GM23248 (cell line): ENCODE measurements around the gene GNB4. TPM values are rescaled to one million over a fixed set of nuclear protein-coding genes. Genes with fewer than 3 reads are reported as not detected.

Experiments
- DNase-seq: peaks from one replicate; pipeline ENCODE4 v3.0.0-alpha.2; 2015
- H2AFZ ChIP-seq: fragments of 200-600 bp; sonication (generic); 2 replicates; pipeline ENCODE4 v1.6.1; 2016; ENCODE audit warnings: antibody characterized with exemption
- H3F3A ChIP-seq: fragments of 200-600 bp; sonication (generic); 2 replicates; pipeline ENCODE4 v1.6.1; 2016; ENCODE audit warnings: mild to moderate bottlenecking, antibody characterized with exemption, mixed run types; ENCODE audit not compliant: insufficient read depth
- H3K27ac ChIP-seq: fragments of 200-600 bp; sonication (generic); 2 replicates; pipeline ENCODE4 v1.5.1; 2016; ENCODE audit warnings: mild to moderate bottlenecking
- H3K27me3 ChIP-seq: fragments of 200-600 bp; sonication (generic); replicated peaks from 2 replicates; pipeline ENCODE4 v1.6.1; 2016; ENCODE audit warnings: mild to moderate bottlenecking; ENCODE audit not compliant: insufficient read depth
- H3K36me3 ChIP-seq: fragments of 200-600 bp; sonication (generic); 2 replicates; pipeline ENCODE4 v1.6.1; 2016; ENCODE audit warnings: low read depth, mild to moderate bottlenecking
- H3K4me1 ChIP-seq: fragments of 200-600 bp; sonication (generic); 2 replicates; pipeline ENCODE4 v1.6.1; 2016; ENCODE audit warnings: mild to moderate bottlenecking; ENCODE audit not compliant: insufficient read depth
- H3K4me2 ChIP-seq: fragments of 200-600 bp; sonication (generic); one replicate; pipeline ENCODE4 v1.6.1; 2016; ENCODE audit warnings: mild to moderate bottlenecking; ENCODE audit not compliant: unreplicated experiment
- H3K4me3 ChIP-seq: fragments of 200-600 bp; sonication (generic); 2 replicates; pipeline ENCODE4 v1.5.1; 2016; ENCODE audit warnings: mild to moderate bottlenecking
- H3K79me2 ChIP-seq: fragments of 200-600 bp; sonication (generic); 2 replicates; pipeline ENCODE4 v1.6.1; 2016; ENCODE audit warnings: mild to moderate bottlenecking; ENCODE audit not compliant: insufficient read depth
- H3K9ac ChIP-seq: fragments of 200-600 bp; sonication (generic); 2 replicates; pipeline ENCODE4 v1.6.1; 2016; ENCODE audit warnings: mild to moderate bottlenecking
- H3K9me2 ChIP-seq: fragments of 200-600 bp; sonication (generic); 2 replicates; pipeline ENCODE4 v1.6.1; 2016; ENCODE audit warnings: mixed run types, mild to moderate bottlenecking, moderate library complexity; ENCODE audit not compliant: insufficient read depth
- H3K9me3 ChIP-seq: fragments of 200-600 bp; sonication (generic); one replicate; pipeline ENCODE4 v1.6.1; 2017; ENCODE audit warnings: low read depth
- H4K20me1 ChIP-seq: fragments of 200-600 bp; sonication (generic); 2 replicates; pipeline ENCODE4 v1.6.0; 2016; ENCODE audit not compliant: insufficient read depth
- EZH2 ChIP-seq: fragments of 200-600 bp; sonication (generic); IDR thresholded peaks from 2 replicates; pipeline ENCODE4 v1.6.1; 2018; ENCODE audit warnings: antibody characterized with exemption, mild to moderate bottlenecking; ENCODE audit not compliant: insufficient read depth, poor library complexity, severe bottlenecking
- EZH2phosphoT487 ChIP-seq: fragments of 200-600 bp; sonication (generic); IDR thresholded peaks from 2 replicates; pipeline ENCODE4 v1.6.1; 2018; ENCODE audit warnings: antibody characterized with exemption, moderate library complexity, mild to moderate bottlenecking, low read depth; ENCODE audit not compliant: insufficient read depth
- WGBS, 2 experiments: methylation state at CpG; one replicate each; pipeline ENCODE4 v1.1.6; 2015 to 2017; ENCODE audit warnings: low lambda C conversion rate in 2 of 2, low coverage in 1 of 2; ENCODE audit errors: missing lambda C conversion rate in 2 of 2; 5-methylcytosine and 5-hydroxymethylcytosine counted together
- in situ Hi-C: fragments of 300-500 bp; cut with MboI; formaldehyde crosslinking; loops from 2 replicates; pipeline ENCODE4 v1.15.0; 2020
- polyA plus RNA-seq: library from polyadenylated mRNA; unstranded; fragments of >200 nt; fragmentation: Nextera tagmentation; extraction: Ambion mirVana; gene quantifications from 2 replicates; pipeline ENCODE4 v1.2.1, GENCODE V29; 2016
- total RNA-seq: library from RNA; depleted of rRNA; stranded (reverse); fragments of >200 nt; shearing (Covaris generic); gene quantifications from 2 replicates; pipeline ENCODE4 v1.2.3, GENCODE V29; 2014

Gene GNB4
- total and polyA plus RNA-seq, 2 experiments from 2014 or later = 42.3 to 84.7 TPM

DNA sequence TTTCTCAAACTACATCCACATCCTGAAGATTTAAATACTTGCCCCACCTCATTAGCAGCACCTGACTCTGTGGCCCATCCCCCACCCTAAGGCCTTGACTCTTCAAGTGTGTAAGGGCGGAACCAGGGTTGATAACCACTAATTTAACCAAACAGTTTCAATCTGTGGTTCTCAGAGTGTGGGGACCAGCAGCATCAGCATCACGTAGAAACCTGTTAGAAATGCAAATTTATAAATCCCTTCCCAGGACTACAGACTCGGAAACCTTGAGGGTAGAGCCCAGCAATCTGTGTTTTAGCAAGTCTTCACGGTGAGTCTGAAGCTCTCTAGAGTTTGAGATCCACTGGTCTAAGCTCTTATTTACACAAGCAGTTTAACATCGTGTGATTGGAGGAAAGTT, 12.4 kb downstream of the GNB4 start:
- Histone ChIP-seq H3K9me2 (no peaks in the 10 kb centered on the region), H3K4me1 (peaks cover 3% of the 10 kb centered on the region; the same call in 1 of the 2 replicates), H2AFZ (no peak overlapping the region), H3K79me2 (peaks cover 100% of the 10 kb centered on the region), H3K4me2 (no peak overlapping the region), H4K20me1 (0 out of 2 replicates have a peak, but pooled peaks cover 4% of the 10 kb centered on the region), H3K4me3 (no peak overlapping the region), H3K9ac (no peak overlapping the region), H3K27ac (no peak overlapping the region), H3F3A (0 out of 2 replicates have a peak, but pooled peaks cover 3% of the 10 kb centered on the region), H3K9me3 (no peaks in the 10 kb centered on the region), H3K36me3 (no peaks in the 10 kb centered on the region), H3K27me3 (no peaks in the 10 kb centered on the region)
- WGBS, 2 experiments = 70 to 76% methylated on average over 5 of the region's 5 CpGs
- TF ChIP-seq EZH2 (no peak), EZH2phosphoT487 (no peak)
- DNase-seq = no peak
- in situ Hi-C loops = no loop called here

DNA sequence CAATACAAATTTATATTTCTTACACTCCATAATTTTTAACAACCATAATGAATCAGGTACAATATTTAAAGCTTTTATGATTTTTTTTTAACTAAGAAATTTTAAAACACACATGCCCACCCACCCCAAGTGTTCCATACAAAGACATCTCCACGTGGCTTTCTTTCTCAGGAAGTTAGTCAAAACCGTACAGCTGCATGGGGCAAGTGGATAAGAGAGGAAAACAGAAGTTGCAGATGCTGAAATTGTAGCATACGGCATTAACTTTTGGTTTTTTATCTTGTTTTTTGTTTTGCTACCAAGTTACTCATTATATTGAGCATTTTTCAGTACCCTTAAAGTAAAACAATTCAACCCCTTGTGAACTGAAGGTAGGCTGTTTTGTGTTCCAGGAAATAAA, 14.8 kb downstream of the GNB4 start:
- peaks cover 4% of the 10 kb centered on the region; the same call in 1 of the 2 replicates for H4K20me1 ChIP-seq
- in situ Hi-C loops = no loop called here

DNA sequence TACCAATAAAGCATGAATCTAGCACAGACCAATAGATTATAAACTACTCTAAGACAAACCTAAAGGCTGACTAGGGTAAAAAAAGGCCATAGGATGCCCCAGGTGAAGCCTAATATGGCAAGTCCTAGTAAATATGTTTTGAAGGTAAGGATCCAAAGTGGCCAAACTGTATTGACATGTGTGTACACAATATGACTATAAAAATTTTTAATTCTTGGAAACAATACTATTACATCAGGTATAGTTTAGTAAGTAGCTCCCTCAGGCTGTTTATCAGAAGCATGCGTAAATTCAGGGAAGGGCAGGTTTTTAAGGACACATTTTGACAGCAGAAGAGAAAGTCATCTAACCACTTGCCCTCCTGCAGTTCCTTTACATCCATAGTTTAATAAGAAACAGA, 18.8 kb downstream of the GNB4 start:
- TF ChIP-seq EZH2phosphoT487 (no peak), EZH2 (no peak)
- H3K9ac ChIP-seq = no peak overlapping the region
- WGBS, 2 experiments = 98 to 100% methylated on average over 1 of the region's 1 CpG
- no peak overlapping the region for H2AFZ ChIP-seq
- H3K4me2 ChIP-seq = no peak overlapping the region
- H4K20me1 ChIP-seq = no peaks in the 10 kb centered on the region; the same call in 1 of the 2 replicates
- no peak for DNase-seq
- H3K9me3 ChIP-seq = no peaks in the 10 kb centered on the region
- H3K4me3 ChIP-seq = no peak overlapping the region
- no peaks in the 10 kb centered on the region for H3K9me2 ChIP-seq
- peaks cover 100% of the 10 kb centered on the region for H3K79me2 ChIP-seq
- H3K4me1 ChIP-seq = peaks cover 11% of the 10 kb centered on the region
- no peak overlapping the region for H3K27ac ChIP-seq
- H3K27me3 ChIP-seq = no peaks in the 10 kb centered on the region
- H3K36me3 ChIP-seq = no peaks in the 10 kb centered on the region
- H3F3A ChIP-seq = 0 out of 2 replicates have a peak, but pooled peaks cover 6% of the 10 kb centered on the region
- in situ Hi-C loops = no loop called here

More for the DNA sequence above, 14.8 kb downstream of the GNB4 start:
- Histone ChIP-seq H3K9ac (no peak overlapping the region), H3K36me3 (no peaks in the 10 kb centered on the region), H3K9me2 (no peaks in the 10 kb centered on the region), H3F3A (0 out of 2 replicates have a peak, but pooled peaks cover 6% of the 10 kb centered on the region), H3K27me3 (no peaks in the 10 kb centered on the region), H3K4me1 (peaks cover 11% of the 10 kb centered on the region), H3K27ac (no peak overlapping the region), H3K4me3 (no peak overlapping the region), H3K9me3 (no peaks in the 10 kb centered on the region), H3K79me2 (peaks cover 100% of the 10 kb centered on the region), H3K4me2 (no peak overlapping the region), H2AFZ (no peak overlapping the region)
- no peak for TF ChIP-seq EZH2
- no peak for TF ChIP-seq EZH2phosphoT487
- 59 to 63% methylated on average over 3 of the region's 3 CpGs for WGBS, 2 experiments
- DNase-seq = no peak

DNA sequence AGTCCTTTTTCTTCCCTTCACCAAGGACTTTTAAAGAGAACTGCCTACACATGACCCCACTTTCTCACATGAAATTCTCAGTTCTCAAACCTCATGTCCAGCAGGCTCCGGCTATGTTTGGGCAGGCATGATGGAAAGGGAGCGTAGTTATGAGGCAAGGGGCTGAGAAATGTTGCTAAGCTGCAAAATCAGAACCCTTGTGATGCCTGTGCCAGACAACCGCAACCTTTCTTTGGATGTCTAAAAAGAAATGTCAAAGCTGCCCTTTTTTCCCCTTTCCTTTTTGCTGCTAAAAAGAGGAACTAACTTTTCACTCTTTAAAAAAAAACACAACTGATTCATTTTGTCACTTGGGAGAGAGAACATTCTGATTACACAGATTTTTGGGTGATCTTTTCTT, 19.2 kb downstream of the GNB4 start:
- TF ChIP-seq EZH2phosphoT487 (no peak), EZH2 (no peak)
- in situ Hi-C loops = no loop called here
- 0 out of 2 replicates have a peak, but pooled peaks cover 6% of the 10 kb centered on the region for H3F3A ChIP-seq
- H3K36me3 ChIP-seq = no peaks in the 10 kb centered on the region
- H3K9me2 ChIP-seq = no peaks in the 10 kb centered on the region
- H3K4me3 ChIP-seq = no peak overlapping the region
- WGBS, 2 experiments = 67 to 72% methylated on average over 3 of the region's 3 CpGs
- H4K20me1 ChIP-seq = no peaks in the 10 kb centered on the region; the same call in 1 of the 2 replicates
- no peak for DNase-seq
- no peak overlapping the region for H3K27ac ChIP-seq
- H3K79me2 ChIP-seq = peaks cover 100% of the 10 kb centered on the region
- H3K4me1 ChIP-seq = peaks cover 11% of the 10 kb centered on the region
- H3K9ac ChIP-seq = no peak overlapping the region
- no peak overlapping the region for H3K4me2 ChIP-seq
- H3K27me3 ChIP-seq = no peaks in the 10 kb centered on the region
- H3K9me3 ChIP-seq = no peaks in the 10 kb centered on the region
- no peak overlapping the region for H2AFZ ChIP-seq
